Measurements from ENCODE around the gene STARD10.

Gene STARD10

GRCh38 chr11:72725724-72726028 lies 68.2 kb downstream of the STARD10 start:
- DNase-seq (ENCODE audit: low read depth), result no peak

- DNase-seq (ENCODE audit: low read depth), result peak; percentile 73
Measured at GRCh38 chr11:72724851-72725723, 68.8 kb downstream of the STARD10 start.

- no peak for DNase-seq (ENCODE audit: low read depth)
Measured at GRCh38 chr11:72724021-72724551, 69.8 kb downstream of the STARD10 start.

- no peak for DNase-seq (ENCODE audit: low read depth)
Measured at GRCh38 chr11:72723508-72723907, 70.3 kb downstream of the STARD10 start.

GRCh38 chr11:72722050-72722748 lies 71.6 kb downstream of the STARD10 start:
- peak; percentile 74 for DNase-seq (ENCODE audit: low read depth)

- DNase-seq (ENCODE audit: low read depth), result peak; percentile 10
Measured at GRCh38 chr11:72721689-72722049, 72.2 kb downstream of the STARD10 start.

GRCh38 chr11:72721276-72721675 lies 72.6 kb downstream of the STARD10 start:
- no peak for DNase-seq (ENCODE audit: low read depth)

- DNase-seq (ENCODE audit: low read depth), result no peak
Measured at GRCh38 chr11:72720784-72721183, 73.1 kb downstream of the STARD10 start.

GRCh38 chr11:72720047-72720446 lies 73.8 kb downstream of the STARD10 start:
- DNase-seq (ENCODE audit: low read depth), result no peak

GRCh38 chr11:72719551-72719950 lies 74.3 kb downstream of the STARD10 start:
- DNase-seq (ENCODE audit: low read depth), result no peak

GRCh38 chr11:72719144-72719543 lies 74.7 kb downstream of the STARD10 start:
- DNase-seq (ENCODE audit: low read depth), result no peak

- DNase-seq (ENCODE audit: low read depth), result no peak
Measured at GRCh38 chr11:72718101-72718501, 75.7 kb downstream of the STARD10 start.

GRCh38 chr11:72716788-72717435 lies 76.9 kb downstream of the STARD10 start:
- no peak for DNase-seq (ENCODE audit: low read depth)

- DNase-seq (ENCODE audit: low read depth), result no peak
Measured at GRCh38 chr11:72716290-72716689, 77.6 kb downstream of the STARD10 start.

GRCh38 chr11:72712841-72713240 lies 81.0 kb downstream of the STARD10 start:
- no peak for DNase-seq (ENCODE audit: low read depth)

GRCh38 chr11:72712168-72712751 lies 81.6 kb downstream of the STARD10 start:
- no peak for DNase-seq (ENCODE audit: low read depth)

- no peak for DNase-seq (ENCODE audit: low read depth)
Measured at GRCh38 chr11:72711141-72711540, 82.7 kb downstream of the STARD10 start.

GRCh38 chr11:72710278-72710677 lies 83.6 kb downstream of the STARD10 start:
- DNase-seq (ENCODE audit: low read depth), result no peak

- DNase-seq (ENCODE audit: low read depth), result no peak
Measured at GRCh38 chr11:72709478-72710238, 84.2 kb downstream of the STARD10 start.

GRCh38 chr11:72707032-72707431 lies 86.8 kb downstream of the STARD10 start:
- DNase-seq (ENCODE audit: low read depth), result no peak

- no peak for DNase-seq (ENCODE audit: low read depth)
Measured at GRCh38 chr11:72706579-72706978, 87.3 kb downstream of the STARD10 start.

Data from T follicular helper cell (primary cell).